Ovary (tissue), 9 donors: ENCODE measurements around the gene PDP2. TPM values are rescaled to one million over a fixed set of nuclear protein-coding genes. Genes with fewer than 3 reads are reported as not detected.
"Not testable (repeated sequence)": the region's sequence is repeated elsewhere in the genome, so short reads cannot be mapped to it uniquely, and the experiment has no call there.

Experiments used
- DNase-seq, 5 donors: peaks; one replicate each; pipeline ENCODE4 v3.0.0-alpha.2; 2019 to 2020
- H3K27ac ChIP-seq, 2 donors: fragments of 200-600 bp; one replicate each; pipeline versions ENCODE4 v1.5.1 to v1.8.0; 2019 to 2022
- H3K27me3 ChIP-seq: fragments of 200-600 bp; one replicate; pipeline ENCODE4 v1.8.0; 2022
- H3K36me3 ChIP-seq: fragments of 200-600 bp; sonication (generic); one replicate; pipeline ENCODE4 v1.5.1; 2019
- H3K4me1 ChIP-seq: one replicate; pipeline ENCODE4 v1.8.1; 2013; ENCODE audit warnings: mild to moderate bottlenecking, moderate library complexity; ENCODE audit not compliant: insufficient read depth
- H3K4me3 ChIP-seq: fragments of 200-600 bp; sonication (generic); one replicate; pipeline ENCODE4 v1.5.1; 2017
- H3K9me3 ChIP-seq, 2 donors: fragments of 200-600 bp in 1 of 2; sonication (generic) in 1 of 2; one replicate each; pipeline versions ENCODE4 v1.5.1 to v1.8.1; 2013 to 2019; ENCODE audit warnings: mild to moderate bottlenecking in 1 of 2, moderate library complexity in 1 of 2
- CTCF ChIP-seq, 3 donors: fragments of 450-650 bp in 2 of 3; fragments of 200-600 bp in 1 of 3; IDR thresholded peaks; one replicate each; pipeline versions ENCODE4 v1.5.1 to v1.8.0; 2016 to 2022; ENCODE audit warnings: antibody characterized with exemption in 3 of 3, mild to moderate bottlenecking in 1 of 3
- EP300 ChIP-seq: sonication (generic); formaldehyde crosslinking; IDR thresholded peaks from one replicate; pipeline ENCODE4 v1.6.1; 2017; ENCODE audit warnings: antibody characterized with exemption
- POLR2A ChIP-seq: fragments of 450-650 bp; IDR thresholded peaks from one replicate; pipeline ENCODE4 v1.6.1; 2017; ENCODE audit warnings: antibody characterized with exemption, mild to moderate bottlenecking, moderate library complexity
- WGBS, 3 donors: extraction: QIAGEN DNeasy Blood & Tissue Kit in 1 of 3; methylation state at CpG; one replicate each; pipeline versions ENCODE4 v1.1.5 to v1.1.7; 2013 to 2017; 5-methylcytosine and 5-hydroxymethylcytosine counted together
- intact Hi-C, 4 donors: fragments of 100-400 bp; cut with DNase I; formaldehyde crosslinking; loops; one replicate each; pipeline versions ENCODE4 v1.11.0 to v1.15.1; 2022 to 2023
- polyA plus RNA-seq, 2 donors: library from polyadenylated mRNA; stranded (reverse); fragments of 200-250 nt in 1 of 2; fragments of 350-450 nt in 1 of 2; fragmentation: Illumina TruSeq in 1 of 2; extraction: RNeasy Lipid Tissue Mini Kit (QIAGEN cat#74804) in 1 of 2; gene quantifications; one replicate each; pipeline ENCODE4 v1.2.3, GENCODE V29; 2013 to 2014
- total RNA-seq, 7 donors: library from RNA; depleted of rRNA in 2 of 7; stranded (reverse); fragments of >200 nt in 2 of 7; fragmentation: NEBNext Ultra II Directional in 3 of 7; extraction: Animal tissue kit (Norgen Biotek cat#: 25700) in 3 of 7; gene quantifications; one replicate each; pipeline versions ENCODE4 v1.1.0 to v1.2.4, GENCODE V29; 2016 to 2023
- donor health status: DM: no; HTN: no; CAD: no; lungs with moderate emphysema.
- donor health status: DM: no; HTN: no; CAD: no.
- donor health status: Bipolar disorder and iron deficiency.
- donor health status: DM: yes; HTN: yes; CAD: no.
- donor health status: DM: no; HTN: no; CAD: no.
- donor health status: DM: yes; HTN: yes; CAD: no.

The PDP2 gene
- total and polyA plus RNA-seq, 9 donors, result 3.9 to 27.9 (median 18.5) TPM

GRCh38 chr16:66931665-66932064 is 51.4 kb downstream of the PDP2 start:
- H3K36me3 ChIP-seq, result no peaks in the 10 kb centered on the region
- H3K4me1 ChIP-seq, result peaks cover 14% of the 10 kb centered on the region
- intact Hi-C loops, result loop anchor here in 2 of 4 donors (5.0 to 10.0 kb wide), 3 partner anchors 34 to 533 kb away; no protein-coding TSS in a partner anchor
- H3K27ac ChIP-seq, result no peak overlapping the region
- TF ChIP-seq POLR2A (no peak), EP300 (no peak), CTCF (IDR thresholded peaks at IDR 0.05) (no peak)
- WGBS, 3 donors, result 75 to 81% (median 75%) methylated on average over 2 of the region's 2 CpGs
- H3K9me3 ChIP-seq, result no peaks in the 10 kb centered on the region
- H3K4me3 ChIP-seq, result no peak overlapping the region
- no peaks in the 10 kb centered on the region for H3K27me3 ChIP-seq
- DNase-seq, result no peak

GRCh38 chr16:66932076-66932475 is 51.8 kb downstream of the PDP2 start:
- peaks cover 14% of the 10 kb centered on the region for H3K4me1 ChIP-seq
- TF ChIP-seq POLR2A, result no peak
- TF ChIP-seq CTCF (IDR thresholded peaks at IDR 0.05), result no peak
- TF ChIP-seq EP300, result no peak
- WGBS, 3 donors, result 73 to 80% (median 76%) methylated on average over 4 of the region's 4 CpGs

GRCh38 chr16:66933776-66934137 is 53.4 kb downstream of the PDP2 start:
- Histone ChIP-seq H3K36me3 (no peaks in the 10 kb centered on the region), H3K4me3 (peak overlapping the region; percentile 99), H3K27me3 (no peaks in the 10 kb centered on the region), H3K27ac (peak overlapping the region; percentile 43 to 87), H3K9me3 (no peaks in the 10 kb centered on the region), H3K4me1 (peaks cover 14% of the 10 kb centered on the region)
- intact Hi-C loops, result loop anchor here in 2 of 4 donors (5.0 to 10.0 kb wide), 3 partner anchors 36 to 531 kb away; no protein-coding TSS in a partner anchor
- DNase-seq, result no peak
- TF ChIP-seq EP300 (no peak), CTCF (IDR thresholded peaks at IDR 0.05) (no peak), POLR2A (no peak)
- 0 to 1% (median 0%) methylated on average over 12 of the region's 12 CpGs for WGBS, 3 donors

More at GRCh38 chr16:66932076-66932475, 51.8 kb downstream of the PDP2 start:
- Histone ChIP-seq H3K27ac (no peak overlapping the region), H3K4me3 (no peak overlapping the region), H3K9me3 (no peaks in the 10 kb centered on the region), H3K36me3 (no peaks in the 10 kb centered on the region), H3K27me3 (no peaks in the 10 kb centered on the region)
- no peak for DNase-seq
- intact Hi-C loops, result loop anchor here in 2 of 4 donors (5.0 to 10.0 kb wide), 3 partner anchors 35 to 533 kb away; no protein-coding TSS in a partner anchor

GRCh38 chr16:66934138-66934838 is 54.0 kb downstream of the PDP2 start, which contains the start of gene CIAO2B:
TSS of gene CIAO2B (minus strand) at chr16:66934402. CDS start at chr16:66934364, 38 bp downstream.
- Histone ChIP-seq H3K4me1 (peaks cover 14% of the 10 kb centered on the region), H3K36me3 (no peaks in the 10 kb centered on the region), H3K9me3 (no peaks in the 10 kb centered on the region), H3K27me3 (no peaks in the 10 kb centered on the region), H3K27ac (peak within 1 kb of the TSS; percentile 43 to 87), H3K4me3 (peak within 1 kb of the TSS; percentile 99)
- peak; percentile 86 to 94 (median 90) for DNase-seq
- peak; percentile 91 for TF ChIP-seq POLR2A
- no peak for TF ChIP-seq EP300
- TF ChIP-seq CTCF (IDR thresholded peaks at IDR 0.05), result peak in 1 of 3 donors; percentile 5
- intact Hi-C loops, result loop anchor here in 2 of 4 donors (5.0 to 10.0 kb wide), 3 partner anchors 37 to 531 kb away; no protein-coding TSS in a partner anchor
- WGBS, 3 donors, result 0 to 1% (median 0%) methylated on average over 43 to 76 of the region's 76 CpGs

- Histone ChIP-seq H3K27ac (peak overlapping the region; percentile 43 to 87), H3K4me1 (peaks cover 14% of the 10 kb centered on the region), H3K4me3 (peak overlapping the region; percentile 99)
- not testable (repeated sequence) for DNase-seq, H3K9me3 ChIP-seq, H3K36me3 ChIP-seq, H3K27me3 ChIP-seq
- 0 to 1% (median 0%) methylated on average over 21 to 24 of the region's 24 CpGs for WGBS, 3 donors
- intact Hi-C loops, result loop anchor here in 2 of 4 donors (5.0 to 10.0 kb wide), 3 partner anchors 38 to 530 kb away; no protein-coding TSS in a partner anchor
These were observed 54.6 kb downstream of the PDP2 start for GRCh38 chr16:66934839-66935313.
